Measurements from ENCODE around the gene SLCO2B1. TPM values are rescaled to one million over a fixed set of nuclear protein-coding genes. Genes with fewer than 3 reads are reported as not detected.

Gene SLCO2B1
- total RNA-seq, 1 experiment from 2014 or later: 0.73 TPM

- H3K9me3 ChIP-seq (replicated peaks): no peaks in the 10 kb centered on the region
- H3K27me3 ChIP-seq: no peaks in the 10 kb centered on the region
- no peak overlapping the region for H3K4me3 ChIP-seq
- H3K36me3 ChIP-seq: no peaks in the 10 kb centered on the region
- DNase-seq: no peak
- no peak overlapping the region for H3K27ac ChIP-seq
- H3K4me1 ChIP-seq: no peaks in the 10 kb centered on the region
Measured at GRCh38 chr11:75236062-75236461, 85.2 kb downstream of the SLCO2B1 start.

- DNase-seq: no peak
- no peaks in the 10 kb centered on the region for H3K27me3 ChIP-seq
Measured at GRCh38 chr11:75237050-75237449, 86.1 kb downstream of the SLCO2B1 start.

GRCh38 chr11:75238595-75239440 lies 87.9 kb downstream of the SLCO2B1 start:
- Histone ChIP-seq H3K4me1 (no peaks in the 10 kb centered on the region), H3K9me3 (replicated peaks) (no peaks in the 10 kb centered on the region), H3K4me3 (no peak overlapping the region), H3K27ac (no peak overlapping the region), H3K36me3 (no peaks in the 10 kb centered on the region), H3K27me3 (no peaks in the 10 kb centered on the region)
- no peak for DNase-seq

More at GRCh38 chr11:75237050-75237449, 86.1 kb downstream of the SLCO2B1 start:
- Histone ChIP-seq H3K4me3 (no peak overlapping the region), H3K9me3 (replicated peaks) (no peaks in the 10 kb centered on the region), H3K36me3 (no peaks in the 10 kb centered on the region), H3K27ac (no peak overlapping the region), H3K4me1 (no peaks in the 10 kb centered on the region)

- no peaks in the 10 kb centered on the region for H3K4me1 ChIP-seq
- no peak overlapping the region for H3K27ac ChIP-seq
- no peaks in the 10 kb centered on the region for H3K36me3 ChIP-seq
- no peaks in the 10 kb centered on the region for H3K27me3 ChIP-seq
- H3K9me3 ChIP-seq (replicated peaks): no peaks in the 10 kb centered on the region
- DNase-seq: no peak
- no peak overlapping the region for H3K4me3 ChIP-seq
Measured at GRCh38 chr11:75239531-75240290, 88.8 kb downstream of the SLCO2B1 start.

- Histone ChIP-seq H3K27me3 (no peaks in the 10 kb centered on the region), H3K4me3 (no peak within 1 kb of the TSS), H3K27ac (no peak within 1 kb of the TSS), H3K9me3 (replicated peaks) (no peaks in the 10 kb centered on the region), H3K4me1 (no peaks in the 10 kb centered on the region), H3K36me3 (no peaks in the 10 kb centered on the region)
- no peak for DNase-seq
Measured at GRCh38 chr11:75240311-75241035, 89.6 kb downstream of the SLCO2B1 start, which contains the start of gene TPBGL. Gene TPBGL, plus strand, starts transcription at chr11:75240774. Its CDS starts 276 bp downstream, at chr11:75241050.

- no peaks in the 10 kb centered on the region for H3K4me1 ChIP-seq
- H3K27me3 ChIP-seq: no peaks in the 10 kb centered on the region
Measured at GRCh38 chr11:75241036-75241905, 90.4 kb downstream of the SLCO2B1 start.

GRCh38 chr11:75241906-75242644 lies 91.2 kb downstream of the SLCO2B1 start:
- H3K4me1 ChIP-seq: no peaks in the 10 kb centered on the region
- no peak for DNase-seq
- H3K9me3 ChIP-seq (replicated peaks): no peaks in the 10 kb centered on the region
- no peak overlapping the region for H3K4me3 ChIP-seq
- H3K36me3 ChIP-seq: no peaks in the 10 kb centered on the region
- no peaks in the 10 kb centered on the region for H3K27me3 ChIP-seq
- no peak overlapping the region for H3K27ac ChIP-seq

More at GRCh38 chr11:75241036-75241905, 90.4 kb downstream of the SLCO2B1 start:
- H3K9me3 ChIP-seq (replicated peaks): no peaks in the 10 kb centered on the region
- no peak overlapping the region for H3K4me3 ChIP-seq
- H3K27ac ChIP-seq: no peak overlapping the region
- H3K36me3 ChIP-seq: no peaks in the 10 kb centered on the region
- DNase-seq: no peak

- DNase-seq: no peak
- Histone ChIP-seq H3K27ac (no peak overlapping the region), H3K4me1 (no peaks in the 10 kb centered on the region), H3K27me3 (no peaks in the 10 kb centered on the region), H3K9me3 (replicated peaks) (no peaks in the 10 kb centered on the region), H3K4me3 (no peak overlapping the region), H3K36me3 (no peaks in the 10 kb centered on the region)
Measured at GRCh38 chr11:75242722-75243600, 92.1 kb downstream of the SLCO2B1 start.

GRCh38 chr11:75244052-75244814 lies 93.3 kb downstream of the SLCO2B1 start:
- Histone ChIP-seq H3K9me3 (replicated peaks) (no peaks in the 10 kb centered on the region), H3K27me3 (no peaks in the 10 kb centered on the region), H3K4me3 (no peak overlapping the region), H3K36me3 (no peaks in the 10 kb centered on the region), H3K4me1 (0 out of 2 replicates have a peak, but pooled peaks cover 2% of the 10 kb centered on the region), H3K27ac (no peak overlapping the region)
- no peak for DNase-seq

GRCh38 chr11:75245356-75246005 lies 94.6 kb downstream of the SLCO2B1 start:
- Histone ChIP-seq H3K36me3 (no peaks in the 10 kb centered on the region), H3K4me3 (no peak overlapping the region), H3K9me3 (replicated peaks) (no peaks in the 10 kb centered on the region), H3K27me3 (no peaks in the 10 kb centered on the region), H3K4me1 (0 out of 2 replicates have a peak, but pooled peaks cover 2% of the 10 kb centered on the region), H3K27ac (no peak overlapping the region)
- no peak for DNase-seq

GRCh38 chr11:75246006-75246670 lies 95.2 kb downstream of the SLCO2B1 start:
- 0 out of 2 replicates have a peak, but pooled peaks cover 2% of the 10 kb centered on the region for H3K4me1 ChIP-seq
- no peaks in the 10 kb centered on the region for H3K36me3 ChIP-seq
- no peak for DNase-seq
- no peaks in the 10 kb centered on the region for H3K27me3 ChIP-seq
- H3K9me3 ChIP-seq (replicated peaks): no peaks in the 10 kb centered on the region
- no peak overlapping the region for H3K27ac ChIP-seq
- H3K4me3 ChIP-seq: no peak overlapping the region
